H1 (cell line): Measurements from ENCODE around the gene GNB5. TPM values are rescaled to one million over a fixed set of nuclear protein-coding genes. Genes with fewer than 3 reads are reported as not detected.

Experiments used
- CTCF ChIA-PET: fragments of 300-600 bp; sonication (Branson Sonifier 250); formaldehyde crosslinking; loops from one replicate; lab custom pipeline; 2021; ENCODE audit not compliant: partially characterized antibody; lab: Charles Lee
- POLR2A ChIA-PET: fragments of 300-600 bp; sonication (Branson Sonifier 250); formaldehyde crosslinking; loops from one replicate; lab custom pipeline; 2021; ENCODE audit warnings: inconsistent platforms; ENCODE audit not compliant: partially characterized antibody; lab: Charles Lee
- DNase-seq, 2 experiments: peaks; one replicate each; pipeline versions ENCODE4 v3.0.0 to v3.0.0-alpha.2; 2010 to 2022; ENCODE audit warnings: low spot score in 2 of 2, low read depth in 1 of 2, mixed read lengths in 1 of 2
- FAIRE-seq: peaks from 2 replicates; lab custom pipeline; 2011; peaks lifted over from hg19 to GRCh38; lab: Jason Lieb, UNC
- H2AFZ ChIP-seq: 2 replicates; pipeline ENCODE4 v1.8.1; 2012; ENCODE audit warnings: low read length, inconsistent platforms
- H2AK5ac ChIP-seq: 2 replicates; pipeline ENCODE4 v1.6.1; 2013; ENCODE audit warnings: low read depth, low read length
- H2BK120ac ChIP-seq: replicated peaks from 2 replicates; pipeline ENCODE3; 2013; ENCODE audit warnings: low read depth, low read length, inconsistent platforms
- H2BK12ac ChIP-seq: 2 replicates; pipeline ENCODE4 v1.6.1; 2013; ENCODE audit warnings: low read depth, low read length
- H2BK15ac ChIP-seq: 2 replicates; pipeline ENCODE4 v1.6.1; 2013; ENCODE audit warnings: low read length
- H2BK20ac ChIP-seq: 2 replicates; pipeline ENCODE4 v1.6.1; 2013; ENCODE audit warnings: low read length
- H2BK5ac ChIP-seq: 2 replicates; pipeline ENCODE4 v1.6.1; 2013; ENCODE audit warnings: low read depth, low read length
- H3K14ac ChIP-seq: 2 replicates; pipeline ENCODE4 v1.6.1; 2013; ENCODE audit warnings: inconsistent platforms; ENCODE audit not compliant: insufficient read length
- H3K18ac ChIP-seq: 2 replicates; pipeline ENCODE4 v1.6.1; 2013; ENCODE audit warnings: low read length; ENCODE audit errors: extremely low read depth
- H3K23ac ChIP-seq: 2 replicates; pipeline ENCODE4 v1.6.1; 2013; ENCODE audit warnings: inconsistent platforms; ENCODE audit not compliant: insufficient read length
- H3K23me2 ChIP-seq: 2 replicates; pipeline ENCODE4 v1.6.1; 2013; ENCODE audit warnings: low read depth, low read length
- H3K27ac ChIP-seq: 2 replicates; pipeline ENCODE4 v1.6.1; 2011; ENCODE audit warnings: low read depth, low read length, inconsistent platforms
- H3K27me3 ChIP-seq, 4 experiments: replicated peaks in 1 of 4; 1 replicate in 1 of 4; 2 replicates in 3 of 4; pipeline versions ENCODE4 v1.6.1 to v1.8.1; 2011 to 2013; ENCODE audit warnings: low read length in 3 of 4, mild to moderate bottlenecking in 3 of 4, inconsistent platforms in 2 of 4, mixed read lengths in 2 of 4, moderate library complexity in 1 of 4; ENCODE audit not compliant: control insufficient read depth in 3 of 4, insufficient read depth in 3 of 4; ENCODE audit errors: extremely low read depth in 1 of 4
- H3K36me3 ChIP-seq, 4 experiments: 2 replicates each; pipeline versions ENCODE4 v1.6.1 to v1.8.1; 2011 to 2013; ENCODE audit warnings: mild to moderate bottlenecking in 4 of 4, low read length in 3 of 4, moderate library complexity in 2 of 4, control low read depth in 1 of 4, inconsistent platforms in 1 of 4; ENCODE audit not compliant: insufficient read depth in 4 of 4, control insufficient read depth in 2 of 4
- H3K4ac ChIP-seq: replicated peaks from 2 replicates; pipeline ENCODE3; 2013; ENCODE audit warnings: low read length, low read depth, mixed read lengths, inconsistent platforms; ENCODE audit not compliant: insufficient read length
- H3K4me1 ChIP-seq, 4 experiments: replicated peaks in 1 of 4; 1 replicate in 1 of 4; 2 replicates in 3 of 4; pipeline versions ENCODE4 v1.6.1 to v1.8.1; 2011 to 2013; ENCODE audit warnings: low read length in 3 of 4, inconsistent platforms in 2 of 4, mixed read lengths in 1 of 4; ENCODE audit not compliant: insufficient read depth in 4 of 4, control insufficient read depth in 3 of 4
- H3K4me2 ChIP-seq, 2 experiments: 2 replicates each; pipeline versions ENCODE4 v1.6.1 to v1.8.1; 2011 to 2013; ENCODE audit warnings: low read depth in 2 of 2, low read length in 2 of 2, control low read depth in 1 of 2, inconsistent platforms in 1 of 2, mild to moderate bottlenecking in 1 of 2; ENCODE audit not compliant: insufficient read depth in 1 of 2
- H3K4me3 ChIP-seq, 4 experiments: fragments of 200-600, 300-600 bp in 1 of 4; sonication (generic), shearing (Covaris generic), sonication (Bioruptor Twin) in 1 of 4; 2 replicates each; pipeline versions ENCODE4 v1.5.1 to v1.8.1; 2011 to 2016; ENCODE audit warnings: low read length in 4 of 4, low read depth in 3 of 4, control low read depth in 2 of 4, inconsistent platforms in 2 of 4, mild to moderate bottlenecking in 2 of 4, mixed read lengths in 1 of 4, moderate library complexity in 1 of 4; ENCODE audit not compliant: insufficient read depth in 2 of 4; ENCODE audit errors: extremely low read depth in 1 of 4
- H3K56ac ChIP-seq: replicated peaks from 2 replicates; pipeline ENCODE3; 2013; ENCODE audit warnings: low read depth, mild to moderate bottlenecking, mixed read lengths, low read length, inconsistent platforms; ENCODE audit not compliant: insufficient read length
- H3K79me1 ChIP-seq: 2 replicates; pipeline ENCODE4 v1.6.1; 2013; ENCODE audit warnings: low read depth, low read length, control low read depth
- H3K79me2 ChIP-seq, 2 experiments: 2 replicates each; pipeline versions ENCODE4 v1.6.1 to v1.8.1; 2012 to 2013; ENCODE audit warnings: low read length in 2 of 2, mild to moderate bottlenecking in 2 of 2, inconsistent platforms in 1 of 2; ENCODE audit not compliant: insufficient read depth in 2 of 2, control insufficient read depth in 1 of 2
- H3K9ac ChIP-seq, 4 experiments: replicated peaks in 1 of 4; 1 replicate in 1 of 4; 2 replicates in 3 of 4; pipeline versions ENCODE4 v1.6.1 to v1.8.1; 2011 to 2013; ENCODE audit warnings: low read depth in 3 of 4, low read length in 3 of 4, control low read depth in 2 of 4, mild to moderate bottlenecking in 2 of 4, moderate library complexity in 2 of 4, inconsistent platforms in 1 of 4; ENCODE audit errors: extremely low read depth in 1 of 4
- H3K9me3 ChIP-seq, 2 experiments: 2 replicates each; pipeline versions ENCODE4 v1.6.1 to v1.8.1; 2012 to 2013; ENCODE audit warnings: mild to moderate bottlenecking in 2 of 2, moderate library complexity in 2 of 2, control low read depth in 1 of 2, inconsistent platforms in 1 of 2, low read depth in 1 of 2, low read length in 1 of 2, mixed read lengths in 1 of 2; ENCODE audit not compliant: insufficient read depth in 2 of 2
- H4K20me1 ChIP-seq, 2 experiments: replicated peaks in 1 of 2; 2 replicates each; pipeline versions ENCODE3 to v1.8.1; 2011 to 2013; ENCODE audit warnings: inconsistent platforms in 2 of 2, low read length in 2 of 2, mild to moderate bottlenecking in 1 of 2; ENCODE audit not compliant: insufficient read depth in 2 of 2, control insufficient read depth in 1 of 2
- H4K5ac ChIP-seq: 2 replicates; pipeline ENCODE4 v1.6.1; 2013; ENCODE audit warnings: low read length, low read depth, mixed read lengths, inconsistent platforms; ENCODE audit not compliant: insufficient read length
- H4K8ac ChIP-seq: 2 replicates; pipeline ENCODE4 v1.8.0; 2013; ENCODE audit warnings: mild to moderate bottlenecking, moderate library complexity, low read length, inconsistent platforms; ENCODE audit not compliant: insufficient read depth; ENCODE audit errors: extremely low read depth
- H4K91ac ChIP-seq: replicated peaks from 2 replicates; pipeline ENCODE3; 2013; ENCODE audit warnings: low read length, mixed read lengths, inconsistent platforms; ENCODE audit not compliant: insufficient read length
- ATF3 ChIP-seq: IDR thresholded peaks from 2 replicates; pipeline ENCODE4 v1.6.1; 2011; ENCODE audit warnings: low read depth, mild to moderate bottlenecking, low read length; ENCODE audit not compliant: insufficient read depth
- SAP30 ChIP-seq: fragments of 300-600 bp; sonication (generic); IDR thresholded peaks from 2 replicates; pipeline ENCODE4 v1.7.1; 2012; ENCODE audit warnings: low read length, moderate library complexity, mild to moderate bottlenecking, inconsistent platforms; ENCODE audit not compliant: insufficient read depth, insufficient replicate concordance
- WGBS, 2 experiments: shearing (Covaris generic) in 1 of 2; methylation state at CpG; one replicate each; pipeline versions ENCODE4 v1.1.6 to v1.1.7; 2013 to 2015; ENCODE audit warnings: low lambda C conversion rate in 2 of 2, mixed read lengths in 2 of 2, inconsistent platforms in 1 of 2, low coverage in 1 of 2, missing lambda C conversion rate in 1 of 2; ENCODE audit not compliant: insufficient replicate concordance in 2 of 2, insufficient coverage in 1 of 2, insufficient read length in 1 of 2; ENCODE audit errors: extremely low coverage in 1 of 2, missing lambda C conversion rate in 1 of 2; 5-methylcytosine and 5-hydroxymethylcytosine counted together
- polyA plus RNA-seq, 7 experiments: library from polyadenylated mRNA; depleted of rRNA in 3 of 7; stranded (reverse) in 5 of 7; unstranded in 2 of 7; fragments of >200 nt in 5 of 7; fragments of 200-250 nt in 2 of 7; gene quantifications; 1 replicate in 5 of 7; 2 replicates in 1 of 7; 4 replicates in 1 of 7; pipeline versions ENCODE4 v1.2.1 to v1.2.3, GENCODE V29; 2011 to 2013; ENCODE audit warnings: missing spikeins in 2 of 7, mixed read lengths in 2 of 7
- total RNA-seq: library from RNA; stranded (reverse); fragmentation: NEBNext Ultra II Directional; extraction: Animal tissue kit (Norgen Biotek cat#: 25700); gene quantifications from 2 replicates; pipeline ENCODE4 v1.2.1, GENCODE V29; 2021

Gene GNB5
- total and polyA plus RNA-seq, 2 of the 8 experiments (the other 6 are each of a cell fraction or from before 2014, with no cell fraction given) = 21.7 to 42.5 TPM

GRCh38 chr15:52185151-52185561 lies 6.0 kb downstream of the GNB5 start:
- H2AK5ac ChIP-seq = no peak overlapping the region
- FAIRE-seq (no peak), DNase-seq (no peak)
- no peak overlapping the region for H4K91ac ChIP-seq
- H2BK5ac ChIP-seq = no peak overlapping the region
- no peak overlapping the region for H4K8ac ChIP-seq
- H3K79me2 ChIP-seq = no peaks in the 10 kb centered on the region
- no peaks in the 10 kb centered on the region for H3K9me3 ChIP-seq
- H4K5ac ChIP-seq = no peak overlapping the region
- no peak overlapping the region for H2BK15ac ChIP-seq
- TF ChIP-seq SAP30 = no peak
- no peak for TF ChIP-seq ATF3
- peaks cover 5% of the 10 kb centered on the region for H3K23me2 ChIP-seq
- ChIA-PET CTCF (interaction anchor here (0.9 to 13.2 kb wide), 15 partner anchors 9 to 549 kb away, joined by 3 to 189 read pairs (median 8); partner anchors contain the start of gene LEO1), POLR2A (interaction anchor here (0.6 kb wide), 1 partner anchor 10 kb away, joined by 6 read pairs; no protein-coding TSS in a partner anchor)
- H3K4ac ChIP-seq = no peak overlapping the region
- no peak overlapping the region for H3K23ac ChIP-seq
- no peak overlapping the region for H2BK120ac ChIP-seq
- no peaks in the 10 kb centered on the region for H4K20me1 ChIP-seq
- H3K14ac ChIP-seq = no peak overlapping the region
- H3K36me3 ChIP-seq = no peaks in the 10 kb centered on the region
- no peak overlapping the region for H3K9ac ChIP-seq
- no peak overlapping the region for H2AFZ ChIP-seq
- H3K4me1 ChIP-seq = peaks cover 1 to 5% (median 3%) of the 10 kb centered on the region in 4 experiments; a peak in 4 of 7 replicates
- H3K27ac ChIP-seq = no peak overlapping the region
- H2BK12ac ChIP-seq = no peak overlapping the region
- H3K4me3 ChIP-seq = no peak overlapping the region
- no peak overlapping the region for H3K4me2 ChIP-seq
- H3K56ac ChIP-seq = no peak overlapping the region
- peaks cover 0 to 8% (median 7%) of the 10 kb centered on the region in 4 experiments; a peak in 4 of 7 replicates for H3K27me3 ChIP-seq
- 89% methylated on average over 7 of the region's 7 CpGs; no CpG with 5 or more reads in 1 of the 2 experiments for WGBS, 2 experiments
- no peak overlapping the region for H2BK20ac ChIP-seq
- H3K18ac ChIP-seq = no peak overlapping the region
- H3K79me1 ChIP-seq = no peaks in the 10 kb centered on the region
